Upper lobe of right lung (tissue), 1 donor: Measurements from ENCODE around the gene UBLCP1. TPM values are rescaled to one million over a fixed set of nuclear protein-coding genes. Genes with fewer than 3 reads are reported as not detected.
A peak's percentile ranks its signal among the peaks of the same experiment; 100 is the strongest.
"Not testable (repeated sequence)": the region's sequence is repeated elsewhere in the genome, so short reads cannot be mapped to it uniquely, and the experiment has no call there.

ENCODE experiments used
- ATAC-seq: fragments of 200-7000 bp; cut with Tn5 transposase; one replicate; pipeline ENCODE4 v1.9.1; 2020; ENCODE audit warnings: mild to moderate bottlenecking, moderate library complexity
- DNase-seq: peaks from one replicate; pipeline ENCODE4 v3.0.0-alpha.2; 2020
- H3K27ac ChIP-seq: fragments of 200-600 bp; one replicate; pipeline ENCODE4 v1.8.0; 2022
- H3K27me3 ChIP-seq: fragments of 200-600 bp; one replicate; pipeline ENCODE4 v1.8.0; 2022; ENCODE audit warnings: mild to moderate bottlenecking
- H3K36me3 ChIP-seq: fragments of 200-600 bp; one replicate; pipeline ENCODE4 v1.8.0; 2022
- H3K4me1 ChIP-seq: fragments of 200-600 bp; one replicate; pipeline ENCODE4 v1.8.0; 2022
- H3K4me3 ChIP-seq: fragments of 200-600 bp; one replicate; pipeline ENCODE4 v1.8.0; 2022; ENCODE audit warnings: mild to moderate bottlenecking
- H3K9me3 ChIP-seq: fragments of 200-600 bp; one replicate; pipeline ENCODE4 v1.8.0; 2022
- CTCF ChIP-seq: fragments of 200-600 bp; IDR thresholded peaks from one replicate; pipeline ENCODE4 v1.8.0; 2022; ENCODE audit warnings: antibody characterized with exemption
- intact Hi-C: fragments of 100-400 bp; cut with DNase I; formaldehyde crosslinking; loops from one replicate; pipeline ENCODE4 v1.11.0; 2022
- total RNA-seq: library from RNA; stranded (reverse); fragmentation: NEBNext Ultra II Directional; extraction: Animal tissue kit (Norgen Biotek cat#: 25700); gene quantifications from one replicate; pipeline ENCODE4 v1.2.1, GENCODE V29; 2021
- donor health status: DM: no; HTN: yes; CAD: no; lungs with severe emphysema.

UBLCP1 gene
- total RNA-seq, 1 donor from 2014 or later, result 25.0 TPM

- Histone ChIP-seq H3K4me3 (no peak overlapping the region), H3K27me3 (no peaks in the 10 kb centered on the region), H3K9me3 (no peaks in the 10 kb centered on the region), H3K27ac (no peak overlapping the region), H3K4me1 (no peaks in the 10 kb centered on the region), H3K36me3 (no peaks in the 10 kb centered on the region)
- TF ChIP-seq CTCF, result no peak
- no peak for DNase-seq
- intact Hi-C loops, result no loop called here
- ATAC-seq, result peak; percentile 72
These were observed 32.4 kb upstream of the UBLCP1 start for GRCh38 chr5:159230657-159231056.

DNA sequence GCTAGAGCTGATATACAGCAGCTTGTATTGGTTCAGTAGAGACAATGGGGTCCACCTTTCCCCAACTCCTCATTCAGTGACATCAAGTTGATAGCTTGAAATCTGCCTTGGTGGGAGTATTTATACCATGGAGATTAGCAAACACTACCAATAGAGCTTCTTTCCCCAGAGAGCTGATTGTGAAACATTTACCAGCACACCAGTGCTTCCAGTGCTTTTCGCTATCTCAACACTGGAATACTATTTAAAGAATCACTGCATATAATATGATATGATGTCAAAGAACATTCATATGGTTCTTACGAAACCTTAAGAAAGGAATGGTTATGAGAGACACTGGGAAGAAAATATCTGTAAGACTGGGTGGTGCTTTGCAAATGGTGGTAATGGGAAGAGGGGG lies 31.9 kb upstream of the UBLCP1 start:
- H3K27me3 ChIP-seq, result no peaks in the 10 kb centered on the region
- DNase-seq, result no peak
- H3K4me3 ChIP-seq, result no peak overlapping the region
- no peak for TF ChIP-seq CTCF
- no peaks in the 10 kb centered on the region for H3K9me3 ChIP-seq
- H3K36me3 ChIP-seq, result no peaks in the 10 kb centered on the region
- no peaks in the 10 kb centered on the region for H3K4me1 ChIP-seq
- H3K27ac ChIP-seq, result no peak overlapping the region
- no peak for ATAC-seq
- intact Hi-C loops, result no loop called here

GRCh38 chr5:159235871-159236520 lies 27.1 kb upstream of the UBLCP1 start:
- DNase-seq, H3K36me3 ChIP-seq, H3K27ac ChIP-seq, H3K27me3 ChIP-seq, H3K4me3 ChIP-seq, intact Hi-C loops, ATAC-seq, H3K4me1 ChIP-seq, H3K9me3 ChIP-seq: not testable (repeated sequence)

GRCh38 chr5:159240301-159240870 lies 22.7 kb upstream of the UBLCP1 start:
- no peaks in the 10 kb centered on the region for H3K27me3 ChIP-seq
- intact Hi-C loops, result no loop called here
- DNase-seq (no peak), ATAC-seq (peak; percentile 58)
- no peaks in the 10 kb centered on the region for H3K36me3 ChIP-seq
- no peak for TF ChIP-seq CTCF
- no peaks in the 10 kb centered on the region for H3K9me3 ChIP-seq
- H3K4me3 ChIP-seq, result no peak overlapping the region
- no peaks in the 10 kb centered on the region for H3K4me1 ChIP-seq
- H3K27ac ChIP-seq, result no peak overlapping the region

DNA sequence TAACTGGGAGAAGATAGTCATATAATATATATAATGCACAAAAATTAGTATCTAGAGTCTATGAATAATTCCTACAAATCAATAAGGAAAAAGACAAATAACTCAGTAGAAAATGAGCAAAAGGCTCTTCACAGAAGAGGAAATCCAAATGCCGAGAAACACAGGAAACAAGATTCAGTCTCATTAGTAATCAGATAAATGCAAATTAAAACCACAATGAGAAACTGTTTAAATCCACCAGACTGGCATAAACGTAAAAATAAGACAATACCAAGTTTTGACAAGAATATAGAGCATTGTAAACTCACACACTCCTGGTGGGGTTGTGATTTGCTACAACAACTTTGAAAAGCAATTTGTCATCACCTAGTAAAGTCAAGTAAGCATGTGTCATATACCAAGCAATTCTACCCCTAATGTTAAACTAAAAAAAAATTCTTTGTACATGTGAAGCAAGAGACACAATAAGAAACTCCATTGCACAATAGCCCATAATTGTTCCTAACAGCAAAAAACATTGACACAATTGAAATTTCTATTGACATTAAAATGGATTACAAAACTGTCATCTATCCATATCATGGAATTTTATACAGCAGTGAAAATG lies 21.0 kb upstream of the UBLCP1 start:
- ATAC-seq, result no peak
- no peak for DNase-seq
- Histone ChIP-seq H3K36me3 (no peaks in the 10 kb centered on the region), H3K4me3 (no peak overlapping the region), H3K9me3 (no peaks in the 10 kb centered on the region), H3K27ac (no peak overlapping the region), H3K4me1 (no peaks in the 10 kb centered on the region), H3K27me3 (no peaks in the 10 kb centered on the region)
- TF ChIP-seq CTCF, result no peak
- intact Hi-C loops, result no loop called here

- DNase-seq (no peak), ATAC-seq (peak; percentile 72)
- intact Hi-C loops, result no loop called here
- Histone ChIP-seq H3K36me3 (no peaks in the 10 kb centered on the region), H3K4me3 (no peak overlapping the region), H3K4me1 (no peaks in the 10 kb centered on the region), H3K27me3 (no peaks in the 10 kb centered on the region), H3K9me3 (no peaks in the 10 kb centered on the region), H3K27ac (no peak overlapping the region)
- TF ChIP-seq CTCF, result no peak
These were observed 20.4 kb upstream of the UBLCP1 start for GRCh38 chr5:159242656-159243055.
